PFSK-1 (cell line): Measurements from ENCODE around the gene CYLD.

Experiments
- FOXP2 ChIP-seq: optimal IDR thresholded peaks from 2 replicates; pipeline ENCODE3; 2011; ENCODE audit warnings: borderline replicate concordance, control low read depth, inconsistent platforms; ENCODE audit not compliant: insufficient read depth; ENCODE audit errors: extremely low read length, extremely low read depth
- POLR2AphosphoS5 ChIP-seq: IDR thresholded peaks from 2 replicates; pipeline ENCODE4 v1.6.1; 2012; ENCODE audit warnings: low read depth, mild to moderate bottlenecking, control low read depth, low read length, moderate library complexity
- REST ChIP-seq, 2 experiments: IDR thresholded peaks; 2 replicates each; pipeline versions ENCODE4 v1.6.1 to v1.8.0; 2011 to 2012; ENCODE audit warnings: low read depth in 2 of 2, low read length in 2 of 2, control low read depth in 1 of 2, inconsistent platforms in 1 of 2, mild to moderate bottlenecking in 1 of 2, moderate library complexity in 1 of 2; ENCODE audit not compliant: insufficient read depth in 1 of 2
- SIN3A ChIP-seq: IDR thresholded peaks from 2 replicates; pipeline ENCODE4 v1.6.1; 2012; ENCODE audit warnings: mild to moderate bottlenecking, low read length, moderate library complexity, borderline replicate concordance; ENCODE audit not compliant: insufficient read depth
- TAF1 ChIP-seq: IDR thresholded peaks from 2 replicates; pipeline ENCODE4 v1.6.1; 2012; ENCODE audit warnings: low read length, control low read depth, borderline replicate concordance; ENCODE audit not compliant: insufficient read depth

CYLD gene

GRCh38 chr16:50751528-50751927, 9.6 kb downstream of the CYLD start:
- no peak for TF ChIP-seq REST (IDR thresholded peaks at IDR 0.05; ENCODE audit: insufficient read depth in 1 of 2, low read depth in 2 of 2, low read length in 2 of 2)

- TF ChIP-seq FOXP2 (no peak), REST (IDR thresholded peaks at IDR 0.05; ENCODE audit: insufficient read depth in 1 of 2, low read depth in 2 of 2, low read length in 2 of 2) (no peak), SIN3A (no peak), POLR2AphosphoS5 (no peak), TAF1 (no peak)
Observed at GRCh38 chr16:50752471-50753235, 10.8 kb downstream of the CYLD start.

- no peak for TF ChIP-seq FOXP2
Observed at GRCh38 chr16:50756473-50756872, 14.6 kb downstream of the CYLD start.

- TF ChIP-seq FOXP2 = no peak
- TF ChIP-seq POLR2AphosphoS5 = no peak
- no peak for TF ChIP-seq REST (IDR thresholded peaks at IDR 0.05; ENCODE audit: insufficient read depth in 1 of 2, low read depth in 2 of 2, low read length in 2 of 2)
- no peak for TF ChIP-seq SIN3A
- TF ChIP-seq TAF1 = no peak
Observed at GRCh38 chr16:50761267-50761666, 19.4 kb downstream of the CYLD start.

- TF ChIP-seq REST (IDR thresholded peaks at IDR 0.05; ENCODE audit: insufficient read depth in 1 of 2, low read depth in 2 of 2, low read length in 2 of 2) (no peak), POLR2AphosphoS5 (no peak), SIN3A (no peak), TAF1 (no peak)
Observed at GRCh38 chr16:50762241-50762640, 20.4 kb downstream of the CYLD start.

GRCh38 chr16:50763211-50763610, 21.3 kb downstream of the CYLD start:
- TF ChIP-seq TAF1 = no peak
- TF ChIP-seq FOXP2 = no peak
- TF ChIP-seq POLR2AphosphoS5 = no peak
